HepG2 (cell line): ENCODE data around the gene S100A10. TPM values are rescaled to one million over a fixed set of nuclear protein-coding genes. Genes with fewer than 3 reads are reported as not detected.

Experiments used
- AGO1 ChIP-seq: fragments of 200-400 bp; formaldehyde crosslinking; IDR thresholded peaks from 2 replicates; pipeline ENCODE4 v1.6.1; 2017; ENCODE audit warnings: mild to moderate bottlenecking, low read depth, low read length, moderate library complexity; ENCODE audit not compliant: poor library complexity, severe bottlenecking
- ATM ChIP-seq: fragments of 450-650 bp; IDR thresholded peaks from 2 replicates; pipeline ENCODE4 v1.7.1; 2017; ENCODE audit warnings: mild to moderate bottlenecking, borderline replicate concordance
- CAMTA2 ChIP-seq: sonication (generic); formaldehyde crosslinking; IDR thresholded peaks from 2 replicates; pipeline ENCODE4 v1.4.0; 2020; ENCODE audit warnings: mild to moderate bottlenecking, missing genetic modification reagents, borderline replicate concordance
- NPAS2 ChIP-seq: sonication (generic); formaldehyde crosslinking; IDR thresholded peaks from 2 replicates; pipeline ENCODE4 v1.8.0; 2022; ENCODE audit warnings: mild to moderate bottlenecking, missing genetic modification reagents, borderline replicate concordance
- TEAD3 ChIP-seq: optimal IDR thresholded peaks from 2 replicates; pipeline ENCODE3; 2016; ENCODE audit warnings: borderline replicate concordance
- XRCC5 ChIP-seq: fragments of 200-400 bp; formaldehyde crosslinking; optimal IDR thresholded peaks from 2 replicates; pipeline ENCODE3; 2017; ENCODE audit warnings: mild to moderate bottlenecking, low read length
- ZNF549 ChIP-seq: sonication (generic); formaldehyde crosslinking; IDR thresholded peaks from 2 replicates; pipeline ENCODE4 v1.5.0; 2020; ENCODE audit warnings: missing genetic modification reagents
- ZNF616 ChIP-seq: sonication (generic); formaldehyde crosslinking; IDR thresholded peaks from 2 replicates; pipeline ENCODE4 v1.5.0; 2020; ENCODE audit warnings: low read depth, mild to moderate bottlenecking, missing genetic modification reagents
- ZNF660 ChIP-seq: sonication (generic); formaldehyde crosslinking; IDR thresholded peaks from 2 replicates; pipeline ENCODE4 v1.5.1; 2020; ENCODE audit warnings: mild to moderate bottlenecking, low read depth, missing genetic modification reagents, borderline replicate concordance
- polyA plus RNA-seq, 8 experiments: library from polyadenylated mRNA; depleted of rRNA in 3 of 8; stranded (reverse) in 7 of 8; unstranded in 1 of 8; fragments of >200 nt; fragmentation: Illumina TruSeq in 4 of 8; extraction: Trizol in 4 of 8; gene quantifications; 2 replicates each; pipeline versions ENCODE4 v1.2.1 to v1.2.3, GENCODE V29; 2011 to 2016; ENCODE audit warnings: low read depth in 4 of 8, missing spikeins in 1 of 8, mixed read lengths in 1 of 8; ENCODE audit not compliant: insufficient read depth in 1 of 8
- total RNA-seq, 5 experiments: library from RNA; depleted of rRNA; stranded (reverse); fragments of >200 nt; fragmentation: Illumina TruSeq; extraction: Trizol; gene quantifications; 2 replicates each; pipeline ENCODE4 v1.2.3, GENCODE V29; 2016; ENCODE audit warnings: low read depth in 1 of 5
- TF ChIP-seq, protein P1 (sequence below): sonication (generic); formaldehyde crosslinking; IDR thresholded peaks from 2 replicates; pipeline ENCODE4 v1.4.0; 2020; ENCODE audit warnings: mild to moderate bottlenecking, missing genetic modification reagents
- TF ChIP-seq, protein P2 (sequence below): IDR thresholded peaks from 2 replicates; pipeline ENCODE4 v1.6.1; 2016; ENCODE audit warnings: mild to moderate bottlenecking, missing biosample characterization, missing genetic modification reagents
- TF ChIP-seq, protein P3 (sequence below): IDR thresholded peaks from 2 replicates; pipeline ENCODE4 v1.6.1; 2016; ENCODE audit warnings: control low read depth
- TF ChIP-seq, protein P4 (sequence below): sonication (generic); formaldehyde crosslinking; IDR thresholded peaks from 2 replicates; pipeline ENCODE4 v1.8.1; 2023; ENCODE audit warnings: mild to moderate bottlenecking, missing genetic modification reagents
- TF ChIP-seq, protein P5 (sequence below): sonication (generic); formaldehyde crosslinking; IDR thresholded peaks from 2 replicates; pipeline ENCODE4 v1.5.0; 2020; ENCODE audit warnings: mild to moderate bottlenecking, missing genetic modification reagents, moderate library complexity

The S100A10 gene
- total and polyA plus RNA-seq, 2 of the 13 experiments (the other 11 are each of a cell fraction or from before 2014, with no cell fraction given): 16.8 to 28.7 TPM

DNA sequence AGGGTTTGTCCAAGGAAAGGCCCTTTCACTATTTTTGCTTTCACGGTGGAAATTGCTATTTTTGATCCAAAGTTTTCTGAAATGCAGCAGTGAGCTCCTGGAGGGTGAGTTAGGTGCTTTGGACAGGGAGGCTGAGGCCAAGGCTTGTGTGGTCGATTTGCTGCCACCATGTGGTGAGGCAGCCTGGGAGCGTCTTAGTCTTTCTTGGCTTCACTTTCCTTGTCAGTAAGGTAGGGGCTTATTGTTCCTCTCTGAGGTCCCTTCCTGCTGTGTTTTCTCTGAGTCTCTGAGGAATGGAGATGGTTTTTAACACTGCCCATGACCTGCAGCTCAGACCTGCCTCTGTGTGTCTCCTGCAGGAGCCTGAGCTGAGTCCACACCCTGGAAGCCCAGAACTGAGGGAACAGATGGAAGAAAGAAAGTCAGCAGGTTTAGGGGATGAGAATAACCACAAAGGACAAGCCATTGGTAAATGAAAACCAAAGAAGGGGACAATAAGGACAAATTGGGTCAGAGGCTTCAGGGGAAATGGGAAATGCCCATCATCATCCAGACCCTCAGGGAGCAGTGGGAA lies 20.1 kb upstream of the S100A10 start (continued):
- TF ChIP-seq, protein P1, sequence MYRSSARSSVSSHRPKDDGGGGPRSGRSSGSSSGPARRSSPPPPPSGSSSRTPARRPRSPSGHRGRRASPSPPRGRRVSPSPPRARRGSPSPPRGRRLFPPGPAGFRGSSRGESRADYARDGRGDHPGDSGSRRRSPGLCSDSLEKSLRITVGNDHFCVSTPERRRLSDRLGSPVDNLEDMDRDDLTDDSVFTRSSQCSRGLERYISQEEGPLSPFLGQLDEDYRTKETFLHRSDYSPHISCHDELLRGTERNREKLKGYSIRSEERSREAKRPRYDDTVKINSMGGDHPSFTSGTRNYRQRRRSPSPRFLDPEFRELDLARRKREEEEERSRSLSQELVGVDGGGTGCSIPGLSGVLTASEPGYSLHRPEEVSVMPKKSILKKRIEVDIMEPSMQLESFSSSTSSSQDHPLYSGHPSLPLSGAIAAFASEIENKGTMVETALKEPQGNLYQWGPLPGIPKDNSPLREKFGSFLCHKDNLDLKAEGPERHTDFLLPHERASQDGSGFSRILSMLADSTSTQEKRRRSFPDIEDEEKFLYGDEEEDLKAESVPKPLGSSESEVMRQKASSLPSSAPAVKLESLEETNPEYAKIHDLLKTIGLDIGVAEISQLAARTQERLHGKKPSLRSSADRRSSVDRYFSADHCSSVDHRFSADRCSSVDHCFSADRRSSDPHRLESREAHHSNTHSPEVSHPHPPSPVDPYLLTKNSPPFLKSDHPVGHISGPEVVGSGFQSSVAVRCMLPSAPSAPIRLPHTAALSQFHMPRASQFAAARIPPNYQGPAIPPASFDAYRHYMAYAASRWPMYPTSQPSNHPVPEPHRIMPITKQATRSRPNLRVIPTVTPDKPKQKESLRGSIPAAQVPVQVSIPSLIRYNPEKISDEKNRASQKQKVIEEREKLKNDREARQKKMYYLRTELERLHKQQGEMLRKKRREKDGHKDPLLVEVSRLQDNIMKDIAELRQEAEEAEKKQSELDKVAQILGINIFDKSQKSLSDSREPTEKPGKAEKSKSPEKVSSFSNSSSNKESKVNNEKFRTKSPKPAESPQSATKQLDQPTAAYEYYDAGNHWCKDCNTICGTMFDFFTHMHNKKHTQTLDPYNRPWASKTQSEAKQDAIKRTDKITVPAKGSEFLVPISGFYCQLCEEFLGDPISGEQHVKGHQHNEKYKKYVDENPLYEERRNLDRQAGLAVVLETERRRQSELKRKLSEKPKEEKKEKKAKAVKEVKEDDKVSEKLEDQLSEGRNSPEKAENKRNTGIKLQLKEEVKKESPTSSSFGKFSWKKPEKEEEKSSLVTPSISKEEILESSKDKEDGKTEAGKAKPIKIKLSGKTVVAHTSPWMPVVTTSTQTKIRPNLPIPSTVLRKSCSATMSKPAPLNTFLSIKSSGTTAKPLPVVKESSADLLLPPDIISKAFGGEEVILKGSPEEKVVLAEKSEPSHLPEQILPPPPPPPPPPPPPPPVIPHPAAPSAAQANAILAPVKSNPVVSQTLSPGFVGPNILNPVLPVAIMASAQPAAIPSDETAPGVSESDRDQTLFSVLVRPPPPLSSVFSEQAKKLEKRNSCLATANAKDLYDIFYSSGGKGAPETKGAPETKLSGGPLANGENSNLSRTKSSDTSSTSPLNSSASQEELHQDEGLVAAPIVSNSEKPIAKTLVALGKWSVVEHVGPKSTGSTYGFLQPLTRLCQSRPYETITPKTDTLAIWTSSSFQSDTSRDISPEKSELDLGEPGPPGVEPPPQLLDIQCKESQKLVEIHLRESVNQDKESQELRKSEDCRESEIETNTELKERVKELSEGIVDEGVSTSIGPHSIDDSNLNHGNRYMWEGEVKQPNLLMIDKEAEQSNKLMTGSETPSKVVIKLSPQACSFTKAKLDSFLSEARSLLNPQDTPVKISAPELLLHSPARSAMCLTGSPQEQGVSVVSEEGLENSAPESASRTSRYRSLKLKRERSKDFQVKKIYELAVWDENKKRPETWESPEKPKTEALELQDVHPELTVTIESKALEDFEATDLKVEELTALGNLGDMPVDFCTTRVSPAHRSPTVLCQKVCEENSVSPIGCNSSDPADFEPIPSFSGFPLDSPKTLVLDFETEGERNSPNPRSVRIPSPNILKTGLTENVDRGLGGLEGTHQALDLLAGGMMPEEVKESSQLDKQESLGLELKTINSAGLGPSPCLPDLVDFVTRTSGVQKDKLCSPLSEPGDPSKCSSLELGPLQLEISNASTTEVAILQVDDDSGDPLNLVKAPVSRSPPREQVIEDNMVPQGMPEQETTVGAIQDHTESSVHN: no peak
- TF ChIP-seq, protein P2, sequence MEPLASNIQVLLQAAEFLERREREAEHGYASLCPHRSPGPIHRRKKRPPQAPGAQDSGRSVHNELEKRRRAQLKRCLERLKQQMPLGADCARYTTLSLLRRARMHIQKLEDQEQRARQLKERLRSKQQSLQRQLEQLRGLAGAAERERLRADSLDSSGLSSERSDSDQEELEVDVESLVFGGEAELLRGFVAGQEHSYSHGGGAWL: no peak
- TF ChIP-seq, protein P3, sequence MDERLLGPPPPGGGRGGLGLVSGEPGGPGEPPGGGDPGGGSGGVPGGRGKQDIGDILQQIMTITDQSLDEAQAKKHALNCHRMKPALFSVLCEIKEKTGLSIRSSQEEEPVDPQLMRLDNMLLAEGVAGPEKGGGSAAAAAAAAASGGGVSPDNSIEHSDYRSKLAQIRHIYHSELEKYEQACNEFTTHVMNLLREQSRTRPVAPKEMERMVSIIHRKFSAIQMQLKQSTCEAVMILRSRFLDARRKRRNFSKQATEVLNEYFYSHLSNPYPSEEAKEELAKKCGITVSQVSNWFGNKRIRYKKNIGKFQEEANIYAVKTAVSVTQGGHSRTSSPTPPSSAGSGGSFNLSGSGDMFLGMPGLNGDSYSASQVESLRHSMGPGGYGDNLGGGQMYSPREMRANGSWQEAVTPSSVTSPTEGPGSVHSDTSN: no peak
- no peak for TF ChIP-seq ATM
- no peak for TF ChIP-seq CAMTA2
- TF ChIP-seq, protein P4, sequence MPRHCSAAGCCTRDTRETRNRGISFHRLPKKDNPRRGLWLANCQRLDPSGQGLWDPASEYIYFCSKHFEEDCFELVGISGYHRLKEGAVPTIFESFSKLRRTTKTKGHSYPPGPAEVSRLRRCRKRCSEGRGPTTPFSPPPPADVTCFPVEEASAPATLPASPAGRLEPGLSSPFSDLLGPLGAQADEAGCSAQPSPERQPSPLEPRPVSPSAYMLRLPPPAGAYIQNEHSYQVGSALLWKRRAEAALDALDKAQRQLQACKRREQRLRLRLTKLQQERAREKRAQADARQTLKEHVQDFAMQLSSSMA: no peak
- TF ChIP-seq ZNF549 (CRISPR knock-in tag): no peak
- TF ChIP-seq XRCC5: peak; percentile 31
- TF ChIP-seq ZNF616 (CRISPR knock-in tag): no peak
- TF ChIP-seq, protein P5, sequence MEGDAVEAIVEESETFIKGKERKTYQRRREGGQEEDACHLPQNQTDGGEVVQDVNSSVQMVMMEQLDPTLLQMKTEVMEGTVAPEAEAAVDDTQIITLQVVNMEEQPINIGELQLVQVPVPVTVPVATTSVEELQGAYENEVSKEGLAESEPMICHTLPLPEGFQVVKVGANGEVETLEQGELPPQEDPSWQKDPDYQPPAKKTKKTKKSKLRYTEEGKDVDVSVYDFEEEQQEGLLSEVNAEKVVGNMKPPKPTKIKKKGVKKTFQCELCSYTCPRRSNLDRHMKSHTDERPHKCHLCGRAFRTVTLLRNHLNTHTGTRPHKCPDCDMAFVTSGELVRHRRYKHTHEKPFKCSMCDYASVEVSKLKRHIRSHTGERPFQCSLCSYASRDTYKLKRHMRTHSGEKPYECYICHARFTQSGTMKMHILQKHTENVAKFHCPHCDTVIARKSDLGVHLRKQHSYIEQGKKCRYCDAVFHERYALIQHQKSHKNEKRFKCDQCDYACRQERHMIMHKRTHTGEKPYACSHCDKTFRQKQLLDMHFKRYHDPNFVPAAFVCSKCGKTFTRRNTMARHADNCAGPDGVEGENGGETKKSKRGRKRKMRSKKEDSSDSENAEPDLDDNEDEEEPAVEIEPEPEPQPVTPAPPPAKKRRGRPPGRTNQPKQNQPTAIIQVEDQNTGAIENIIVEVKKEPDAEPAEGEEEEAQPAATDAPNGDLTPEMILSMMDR (CRISPR knock-in tag): peak; percentile 72
- peak; percentile 11 for TF ChIP-seq TEAD3
- no peak for TF ChIP-seq AGO1
- no peak for TF ChIP-seq ZNF660 (CRISPR knock-in tag)
- no peak for TF ChIP-seq NPAS2 (CRISPR knock-in tag)
